Activated CD4-positive, alpha-beta T cell treated with anti-CD3 and anti-CD28 coated beads, Interleukin-2, amount 50 U/mL, for 24 hours (primary cell): Measurements from ENCODE around the gene FASTK.
A peak's percentile ranks its signal among the peaks of the same experiment; 100 is the strongest.
"Not testable (repeated sequence)": the region's sequence is repeated elsewhere in the genome, so short reads cannot be mapped to it uniquely, and the experiment has no call there.

Experiments
- DNase-seq, 2 donors: peaks; one replicate each; pipeline ENCODE4 v3.0.0-alpha.2; 2020; ENCODE audit warnings: low read depth in 1 of 2, low spot score in 1 of 2

FASTK gene

GRCh38 chr7:151032936-151033863 is 47.4 kb downstream of the FASTK start:
- no peak for DNase-seq

- no peak for DNase-seq
Measured at GRCh38 chr7:151031011-151031410, 49.6 kb downstream of the FASTK start.

DNA sequence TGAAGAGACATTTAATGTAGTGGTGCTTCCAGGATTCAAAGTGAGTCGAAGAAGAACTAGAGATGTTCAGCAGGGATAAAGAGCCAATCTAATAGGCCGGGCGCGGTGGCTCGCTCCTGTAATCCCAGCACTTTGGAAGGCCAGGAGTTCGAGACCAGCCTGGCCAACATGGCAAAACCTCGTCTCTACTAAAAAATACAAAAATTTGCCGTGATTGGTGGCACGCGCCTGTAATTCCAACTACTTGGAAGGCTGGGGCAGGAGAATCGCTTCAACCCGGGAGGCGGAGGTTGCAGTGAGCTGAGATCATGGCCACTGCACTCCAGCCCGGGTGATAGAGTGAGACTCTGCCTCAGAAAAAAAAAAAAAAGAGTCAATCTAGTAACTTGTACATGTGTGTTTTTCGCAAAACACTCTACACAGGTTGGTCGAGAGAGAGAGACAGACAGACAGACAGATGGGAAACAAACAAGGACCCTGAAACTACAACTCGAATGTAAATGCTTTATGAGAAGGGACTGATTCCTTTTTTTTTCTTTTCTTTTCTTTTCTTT is 51.6 kb downstream of the FASTK start:
- DNase-seq, result no peak

GRCh38 chr7:151028131-151028947 is 52.3 kb downstream of the FASTK start, which contains the start of gene ABCB8:
Gene ABCB8 (plus strand): TSS chr7:151028450. CDS start chr7:151028516, 66 bp downstream.
- DNase-seq, result peak; percentile 92 to 99

GRCh38 chr7:151027728-151028130 is 52.9 kb downstream of the FASTK start:
- DNase-seq, result not testable (repeated sequence)

- DNase-seq, result not testable (repeated sequence)
Measured at GRCh38 chr7:151026771-151027727, 53.6 kb downstream of the FASTK start.
